ENCODE measurements around the gene PDGFRB. TPM values are rescaled to one million over a fixed set of nuclear protein-coding genes. Genes with fewer than 3 reads are reported as not detected.
A peak's percentile ranks its signal among the peaks of the same experiment; 100 is the strongest.

Gene PDGFRB
- total RNA-seq, 1 experiment from 2014 or later = 0.63 TPM

DNA sequence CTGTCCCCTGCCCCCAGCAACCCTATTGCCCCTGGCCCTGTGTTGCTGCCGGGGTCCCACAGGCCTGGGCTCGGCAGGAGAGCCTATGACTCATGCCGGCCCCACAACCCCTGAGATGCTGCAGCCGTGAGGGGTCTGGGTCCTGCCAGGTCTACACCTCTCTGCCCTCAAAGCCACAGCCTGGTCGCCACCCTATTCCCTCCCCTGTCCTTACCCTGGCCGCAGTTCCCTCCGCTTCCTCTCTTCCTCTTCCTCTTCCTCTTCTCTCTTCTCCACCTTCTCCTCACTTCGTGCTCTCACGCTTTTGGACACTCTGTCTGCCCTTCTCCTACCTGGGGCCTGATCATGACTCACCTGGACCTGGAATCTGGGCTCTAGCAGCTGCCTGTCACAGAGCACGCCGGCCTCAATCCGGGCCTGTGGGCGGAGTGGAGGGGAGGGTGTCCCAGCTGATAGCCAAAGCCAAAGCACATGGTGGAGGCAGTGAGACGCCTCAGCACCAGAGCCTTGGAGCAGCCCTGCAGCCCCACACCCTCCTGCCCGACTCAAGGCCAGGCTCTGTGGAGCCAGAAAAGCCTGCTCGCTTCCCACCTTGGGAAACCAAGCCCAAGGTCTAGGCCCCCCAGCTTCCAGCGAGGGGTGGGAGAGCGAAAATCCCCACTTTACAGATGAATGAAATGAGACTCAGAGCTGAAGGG lies 42.4 kb downstream of the PDGFRB start:
- Mint-ChIP-seq H3K4me3 (ENCODE audit: unreplicated experiment) (peak overlapping the region; percentile 35), H3K27me3 (ENCODE audit: insufficient read depth, unreplicated experiment) (no peaks in the 10 kb centered on the region), H3K27ac (ENCODE audit: low read depth, unreplicated experiment) (peak overlapping the region; percentile 46), H3K36me3 (ENCODE audit: insufficient read depth, unreplicated experiment) (no peaks in the 10 kb centered on the region), H3K9me3 (ENCODE audit: unreplicated experiment) (no peaks in the 10 kb centered on the region), H3K4me1 (ENCODE audit: insufficient read depth, unreplicated experiment) (peaks cover 41% of the 10 kb centered on the region)
- POLR2A ChIA-PET = interaction anchor here (0.6 to 2.5 kb wide), 9 partner anchors 10 to 593 kb away, joined by 3 to 16 read pairs (median 4); partner anchors contain the start of genes HMGXB3 and TIGD6
- intact Hi-C loops (cut with micrococcal nuclease) = loop anchor here (2.0 to 10.0 kb wide), 3 partner anchors 76 to 478 kb away; partner anchors contain the start of genes HMGXB3 and TIGD6
- TF ChIP-seq, protein P1, sequence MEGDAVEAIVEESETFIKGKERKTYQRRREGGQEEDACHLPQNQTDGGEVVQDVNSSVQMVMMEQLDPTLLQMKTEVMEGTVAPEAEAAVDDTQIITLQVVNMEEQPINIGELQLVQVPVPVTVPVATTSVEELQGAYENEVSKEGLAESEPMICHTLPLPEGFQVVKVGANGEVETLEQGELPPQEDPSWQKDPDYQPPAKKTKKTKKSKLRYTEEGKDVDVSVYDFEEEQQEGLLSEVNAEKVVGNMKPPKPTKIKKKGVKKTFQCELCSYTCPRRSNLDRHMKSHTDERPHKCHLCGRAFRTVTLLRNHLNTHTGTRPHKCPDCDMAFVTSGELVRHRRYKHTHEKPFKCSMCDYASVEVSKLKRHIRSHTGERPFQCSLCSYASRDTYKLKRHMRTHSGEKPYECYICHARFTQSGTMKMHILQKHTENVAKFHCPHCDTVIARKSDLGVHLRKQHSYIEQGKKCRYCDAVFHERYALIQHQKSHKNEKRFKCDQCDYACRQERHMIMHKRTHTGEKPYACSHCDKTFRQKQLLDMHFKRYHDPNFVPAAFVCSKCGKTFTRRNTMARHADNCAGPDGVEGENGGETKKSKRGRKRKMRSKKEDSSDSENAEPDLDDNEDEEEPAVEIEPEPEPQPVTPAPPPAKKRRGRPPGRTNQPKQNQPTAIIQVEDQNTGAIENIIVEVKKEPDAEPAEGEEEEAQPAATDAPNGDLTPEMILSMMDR (IDR thresholded peaks at IDR 0.05; ENCODE audit: unreplicated experiment) = no peak
- CTCF ChIA-PET = interaction anchor here (0.7 to 3.2 kb wide), 8 partner anchors 9 to 238 kb away, joined by 3 to 32 read pairs (median 3); no protein-coding TSS in a partner anchor
- no TSS peak for BruUV-seq (replicated peaks)
- DNase-seq (ENCODE audit: unreplicated experiment) = peak; percentile 90

DNA sequence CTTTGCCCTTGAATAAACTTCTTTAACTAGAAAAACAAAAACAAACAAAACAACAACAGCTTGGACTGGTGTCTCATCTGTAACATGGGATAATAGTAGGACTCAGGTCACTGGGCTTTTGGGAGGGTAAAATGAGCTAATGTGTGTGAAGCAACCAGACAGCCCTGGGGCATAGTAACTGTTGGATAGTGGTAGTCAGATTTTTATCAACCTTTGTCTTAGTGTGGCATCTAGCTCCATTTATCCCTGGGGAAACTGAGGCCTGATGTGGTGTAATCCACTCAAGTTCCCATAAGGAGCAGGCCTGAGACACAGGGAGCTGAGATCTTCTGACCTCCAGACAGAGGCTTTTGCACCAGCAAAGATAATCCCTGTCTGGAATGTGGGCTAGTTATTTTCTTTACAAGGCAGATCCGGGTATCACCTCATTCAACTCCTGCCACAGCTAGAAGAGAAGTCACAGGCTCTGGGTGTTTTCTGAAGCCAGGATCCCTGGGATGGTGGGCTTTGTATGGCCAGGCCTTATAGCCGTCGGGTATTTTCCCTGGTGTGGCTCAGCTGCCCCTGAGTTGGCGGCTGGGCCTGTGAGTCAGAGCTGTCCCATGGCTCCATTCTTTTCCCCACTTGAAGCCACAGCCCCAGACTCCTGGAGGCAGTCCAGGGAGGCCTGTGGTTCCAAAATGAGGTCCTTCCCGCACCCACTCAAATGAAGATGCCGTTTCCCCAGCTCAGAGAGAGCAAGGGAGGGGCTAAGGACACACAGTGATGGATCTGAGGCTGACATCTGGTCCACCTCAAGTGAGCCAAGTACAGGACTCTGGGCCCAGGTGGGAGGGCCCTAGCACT lies 43.2 kb downstream of the PDGFRB start:
- ChIA-PET CTCF (interaction anchor here (0.6 to 3.2 kb wide), 11 partner anchors 10 to 869 kb away, joined by 3 to 32 read pairs (median 4); no protein-coding TSS in a partner anchor), POLR2A (interaction anchor here (0.6 to 2.5 kb wide), 9 partner anchors 11 to 208 kb away, joined by 3 to 16 read pairs (median 5); partner anchors contain the start of genes HMGXB3 and TIGD6)
- peaks cover 47% of the 10 kb centered on the region for H3K4me1 Mint-ChIP-seq (ENCODE audit: insufficient read depth, unreplicated experiment)
- no peaks in the 10 kb centered on the region for H3K9me3 Mint-ChIP-seq (ENCODE audit: unreplicated experiment)
- intact Hi-C loops (cut with micrococcal nuclease) = loop anchor here (2.0 to 10.0 kb wide), 3 partner anchors 75 to 478 kb away; partner anchors contain the start of genes HMGXB3 and TIGD6
- peak; percentile 93 for DNase-seq (ENCODE audit: unreplicated experiment)
- H3K36me3 Mint-ChIP-seq (ENCODE audit: insufficient read depth, unreplicated experiment) = no peaks in the 10 kb centered on the region
- TF ChIP-seq, protein P1 (IDR thresholded peaks at IDR 0.05; ENCODE audit: unreplicated experiment) = no peak
- no TSS peak for BruUV-seq (replicated peaks)
- peak overlapping the region; percentile 46 for H3K27ac Mint-ChIP-seq (ENCODE audit: low read depth, unreplicated experiment)
- H3K4me3 Mint-ChIP-seq (ENCODE audit: unreplicated experiment) = no peak overlapping the region
- no peaks in the 10 kb centered on the region for H3K27me3 Mint-ChIP-seq (ENCODE audit: insufficient read depth, unreplicated experiment)

DNA sequence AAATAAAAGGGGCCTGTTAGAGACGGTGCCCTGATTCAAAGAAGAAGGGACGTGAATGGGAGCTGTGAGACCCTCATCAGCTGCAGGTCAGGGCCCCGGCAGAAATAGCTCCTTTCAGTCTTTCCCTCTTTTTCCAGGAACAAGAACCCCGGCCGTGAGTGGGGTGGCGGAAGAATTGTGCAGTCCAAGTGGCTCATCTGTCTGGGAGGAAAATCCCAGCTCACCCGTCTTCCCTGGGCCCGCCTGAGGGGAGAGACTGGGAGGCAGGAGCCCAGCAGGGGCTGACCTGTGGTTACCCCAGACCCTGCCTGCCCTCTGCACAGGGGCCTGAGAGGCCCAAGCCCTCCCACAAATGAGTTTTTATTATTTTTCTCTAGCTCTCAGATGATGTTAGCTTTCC lies 44.5 kb downstream of the PDGFRB start:
- intact Hi-C loops (cut with micrococcal nuclease) = loop anchor here (5.0 to 10.0 kb wide), 2 partner anchors 74 to 476 kb away; no protein-coding TSS in a partner anchor
- TF ChIP-seq, protein P1 (IDR thresholded peaks at IDR 0.05; ENCODE audit: unreplicated experiment) = no peak
- Mint-ChIP-seq H3K4me3 (ENCODE audit: unreplicated experiment) (no peak overlapping the region), H3K9me3 (ENCODE audit: unreplicated experiment) (no peaks in the 10 kb centered on the region), H3K27ac (ENCODE audit: low read depth, unreplicated experiment) (no peak overlapping the region), H3K27me3 (ENCODE audit: insufficient read depth, unreplicated experiment) (no peaks in the 10 kb centered on the region), H3K4me1 (ENCODE audit: insufficient read depth, unreplicated experiment) (peaks cover 46% of the 10 kb centered on the region), H3K36me3 (ENCODE audit: insufficient read depth, unreplicated experiment) (no peaks in the 10 kb centered on the region)
- POLR2A ChIA-PET = interaction anchor here (0.9 to 2.5 kb wide), 2 partner anchors 11 to 89 kb away, joined by 4 to 16 read pairs; no protein-coding TSS in a partner anchor
- no TSS peak for BruUV-seq (replicated peaks)
- CTCF ChIA-PET = interaction anchor here (0.5 to 3.2 kb wide), 9 partner anchors 18 to 884 kb away, joined by 3 to 32 read pairs (median 4); no protein-coding TSS in a partner anchor
- DNase-seq (ENCODE audit: unreplicated experiment) = no peak

Measured in MCF 10A (cell line).